ENCODE results near the gene IGFBPL1.

- TF ChIP-seq BACH2 (CRISPR knock-in tag; IDR thresholded peaks at IDR 0.05; ENCODE audit: borderline replicate concordance) (no peak), ISL1 (CRISPR knock-in tag; IDR thresholded peaks at IDR 0.05) (no peak), TOX (CRISPR knock-in tag; IDR thresholded peaks at IDR 0.05; ENCODE audit: borderline replicate concordance) (no peak), ZFP30 (CRISPR knock-in tag; IDR thresholded peaks at IDR 0.05) (no peak), ZFP3 (CRISPR knock-in tag; IDR thresholded peaks at IDR 0.05) (no peak), ARNTL (CRISPR knock-in tag; IDR thresholded peaks at IDR 0.05; ENCODE audit: borderline replicate concordance, low read depth) (no peak), POU6F1 (CRISPR knock-in tag; IDR thresholded peaks at IDR 0.05; ENCODE audit: borderline replicate concordance, low read depth) (no peak), PATZ1 (CRISPR knock-in tag; IDR thresholded peaks at IDR 0.05; ENCODE audit: borderline replicate concordance) (no peak), RARB (CRISPR knock-in tag; IDR thresholded peaks at IDR 0.05) (no peak), GLIS3 (CRISPR knock-in tag; IDR thresholded peaks at IDR 0.05) (no peak)
- TF ChIP-seq, protein P1, sequence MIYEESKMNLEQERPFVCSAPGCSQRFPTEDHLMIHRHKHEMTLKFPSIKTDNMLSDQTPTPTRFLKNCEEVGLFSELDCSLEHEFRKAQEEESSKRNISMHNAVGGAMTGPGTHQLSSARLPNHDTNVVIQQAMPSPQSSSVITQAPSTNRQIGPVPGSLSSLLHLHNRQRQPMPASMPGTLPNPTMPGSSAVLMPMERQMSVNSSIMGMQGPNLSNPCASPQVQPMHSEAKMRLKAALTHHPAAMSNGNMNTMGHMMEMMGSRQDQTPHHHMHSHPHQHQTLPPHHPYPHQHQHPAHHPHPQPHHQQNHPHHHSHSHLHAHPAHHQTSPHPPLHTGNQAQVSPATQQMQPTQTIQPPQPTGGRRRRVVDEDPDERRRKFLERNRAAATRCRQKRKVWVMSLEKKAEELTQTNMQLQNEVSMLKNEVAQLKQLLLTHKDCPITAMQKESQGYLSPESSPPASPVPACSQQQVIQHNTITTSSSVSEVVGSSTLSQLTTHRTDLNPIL (CRISPR knock-in tag; IDR thresholded peaks at IDR 0.05; ENCODE audit: low read depth): no peak
Observed at GRCh38 chr9:38424918-38425317, 664 bp upstream of the IGFBPL1 start.
